Caco-2 (cell line): ENCODE data around the gene EXOC3. TPM values are rescaled to one million over a fixed set of nuclear protein-coding genes. Genes with fewer than 3 reads are reported as not detected.

Experiments
- BruUV-seq: library from RNA; stranded (reverse); fragments of 400-500 nt; replicated peaks from 2 replicates; lab custom pipeline; 2021; lab: Mats Ljungman, UMichigan
- CTCF ChIA-PET: fragments of 300-600 bp; sonication (Branson Sonifier 250); formaldehyde crosslinking; loops from one replicate; lab custom pipeline; 2022; ENCODE audit warnings: antibody characterized with exemption; lab: Charles Lee
- POLR2A ChIA-PET: fragments of 300-600 bp; sonication (Branson Sonifier 250); formaldehyde crosslinking; loops from one replicate; lab custom pipeline; 2022; ENCODE audit warnings: antibody characterized with exemption; lab: Charles Lee
- DNase-seq, 2 experiments: peaks; one replicate each; pipeline versions ENCODE4 v3.0.0 to v3.0.0-alpha.2; 2020 to 2022
- H3K27me3 ChIP-seq: replicated peaks from 2 replicates; pipeline ENCODE4 v1.6.0; 2011; ENCODE audit warnings: low read length; ENCODE audit not compliant: control insufficient read depth, insufficient read depth
- H3K36me3 ChIP-seq: 2 replicates; pipeline ENCODE4 v1.5.1; 2011; ENCODE audit warnings: low read length; ENCODE audit not compliant: control insufficient read depth, insufficient read depth
- H3K4me1 ChIP-seq: fragments of 250-450 bp; sonication (Bioruptor Pico); 2 replicates; pipeline ENCODE4 v1.5.1; 2020; ENCODE audit warnings: mild to moderate bottlenecking
- H3K4me3 ChIP-seq: 2 replicates; pipeline ENCODE4 v1.5.1; 2011; ENCODE audit warnings: low read depth, mild to moderate bottlenecking, control low read depth, low read length
- H3K9me3 ChIP-seq: fragments of 250-450 bp; sonication (Bioruptor Pico); 2 replicates; pipeline ENCODE4 v1.5.1; 2020; ENCODE audit warnings: mild to moderate bottlenecking, moderate library complexity
- H3K27ac Mint-ChIP-seq: one replicate; pipeline ENCODE4 v1.8.0; 2022; ENCODE audit warnings: mixed read lengths; ENCODE audit not compliant: unreplicated experiment
- H3K27me3 Mint-ChIP-seq: one replicate; pipeline ENCODE4 v1.8.0; 2022; ENCODE audit warnings: mixed read lengths; ENCODE audit not compliant: insufficient read depth, unreplicated experiment
- H3K36me3 Mint-ChIP-seq: one replicate; pipeline ENCODE4 v1.8.0; 2022; ENCODE audit warnings: mild to moderate bottlenecking, mixed read lengths; ENCODE audit not compliant: insufficient read depth, unreplicated experiment
- H3K4me1 Mint-ChIP-seq: one replicate; pipeline ENCODE4 v1.8.0; 2022; ENCODE audit warnings: low read depth, mixed read lengths; ENCODE audit not compliant: unreplicated experiment
- H3K4me3 Mint-ChIP-seq: one replicate; pipeline ENCODE4 v1.8.0; 2022; ENCODE audit warnings: mild to moderate bottlenecking, moderate library complexity, mixed read lengths; ENCODE audit not compliant: unreplicated experiment
- H3K9me3 Mint-ChIP-seq: one replicate; pipeline ENCODE4 v1.8.0; 2022; ENCODE audit warnings: mixed read lengths; ENCODE audit not compliant: unreplicated experiment
- CTCF ChIP-seq, 2 experiments: fragments of 200-600 bp in 1 of 2; IDR thresholded peaks; 1 replicate in 1 of 2; 2 replicates in 1 of 2; pipeline versions ENCODE4 v1.5.1 to v1.8.0; 2011 to 2022; ENCODE audit warnings: antibody characterized with exemption in 1 of 2, control low read depth in 1 of 2, inconsistent platforms in 1 of 2, low read depth in 1 of 2, low read length in 1 of 2, mild to moderate bottlenecking in 1 of 2, moderate library complexity in 1 of 2; ENCODE audit not compliant: insufficient read depth in 1 of 2, severe bottlenecking in 1 of 2, unreplicated experiment in 1 of 2
- intact Hi-C: fragments of 100-400 bp; cut with micrococcal nuclease; formaldehyde crosslinking; loops from one replicate; pipeline ENCODE4 v1.10.0; 2022; ENCODE audit not compliant: unreplicated experiment
- total RNA-seq: library from RNA; stranded (reverse); gene quantifications from 2 replicates; pipeline ENCODE4 v1.2.3, GENCODE V29; 2022

The EXOC3 gene
- total RNA-seq, 1 experiment from 2014 or later, result 44.5 TPM

GRCh38 chr5:437281-437771 lies 5.7 kb upstream of the EXOC3 start:
- no TSS peak for BruUV-seq
- no peak for TF ChIP-seq CTCF (IDR thresholded peaks at IDR 0.05; ENCODE audit: insufficient read depth in 1 of 2, low read depth in 1 of 2, low read length in 1 of 2, severe bottlenecking in 1 of 2, unreplicated experiment in 1 of 2)
- no peaks in the 10 kb centered on the region for H3K27me3 ChIP-seq

GRCh38 chr5:438481-438981 lies 4.4 kb upstream of the EXOC3 start:
- POLR2A ChIA-PET, result no interaction called here
- no peak for DNase-seq
- no peak for TF ChIP-seq CTCF (IDR thresholded peaks at IDR 0.05; ENCODE audit: insufficient read depth in 1 of 2, low read depth in 1 of 2, low read length in 1 of 2, severe bottlenecking in 1 of 2, unreplicated experiment in 1 of 2)
- CTCF ChIA-PET, result no interaction called here
- H3K27ac Mint-ChIP-seq, result no peak overlapping the region
- intact Hi-C loops, result no loop called here
- H3K4me1 ChIP-seq, result no peaks in the 10 kb centered on the region
- no peak overlapping the region for H3K4me3 ChIP-seq
- no peaks in the 10 kb centered on the region for H3K27me3 ChIP-seq
- BruUV-seq, result no TSS peak
- no peak overlapping the region for H3K4me3 Mint-ChIP-seq
- peaks cover 8% of the 10 kb centered on the region for H3K36me3 Mint-ChIP-seq
- H3K9me3 Mint-ChIP-seq, result no peaks in the 10 kb centered on the region
- H3K9me3 ChIP-seq, result no peaks in the 10 kb centered on the region
- H3K4me1 Mint-ChIP-seq, result no peaks in the 10 kb centered on the region
- no peaks in the 10 kb centered on the region for H3K36me3 ChIP-seq
- H3K27me3 Mint-ChIP-seq, result peaks cover 5% of the 10 kb centered on the region

More at GRCh38 chr5:437281-437771, 5.7 kb upstream of the EXOC3 start:
- Histone ChIP-seq H3K9me3 (no peaks in the 10 kb centered on the region), H3K4me1 (no peaks in the 10 kb centered on the region), H3K4me3 (no peak overlapping the region), H3K36me3 (no peaks in the 10 kb centered on the region)
- ChIA-PET CTCF (interaction anchor here (1.1 kb wide), 1 partner anchor 120 kb away, joined by 4 read pairs; no protein-coding TSS in a partner anchor), POLR2A (no interaction called here)
- DNase-seq, result peak in 1 of 2 experiments; percentile 26
- Mint-ChIP-seq H3K9me3 (no peaks in the 10 kb centered on the region), H3K4me1 (no peaks in the 10 kb centered on the region), H3K36me3 (peaks cover 3% of the 10 kb centered on the region), H3K27me3 (peaks cover 5% of the 10 kb centered on the region), H3K27ac (no peak overlapping the region), H3K4me3 (no peak overlapping the region)
- intact Hi-C loops, result no loop called here

GRCh38 chr5:439181-439580 lies 3.8 kb upstream of the EXOC3 start:
- ChIA-PET CTCF (interaction anchor here (0.9 kb wide), 1 partner anchor 8 kb away, joined by 3 read pairs; no protein-coding TSS in a partner anchor), POLR2A (no interaction called here)
- Histone ChIP-seq H3K27me3 (no peaks in the 10 kb centered on the region), H3K4me3 (no peak overlapping the region), H3K36me3 (no peaks in the 10 kb centered on the region), H3K4me1 (no peaks in the 10 kb centered on the region), H3K9me3 (no peaks in the 10 kb centered on the region)
- DNase-seq, result no peak
- Mint-ChIP-seq H3K36me3 (peaks cover 8% of the 10 kb centered on the region), H3K9me3 (no peaks in the 10 kb centered on the region), H3K4me1 (no peaks in the 10 kb centered on the region), H3K4me3 (no peak overlapping the region), H3K27ac (no peak overlapping the region), H3K27me3 (peaks cover 5% of the 10 kb centered on the region)
- BruUV-seq, result no TSS peak
- TF ChIP-seq CTCF (IDR thresholded peaks at IDR 0.05; ENCODE audit: insufficient read depth in 1 of 2, low read depth in 1 of 2, low read length in 1 of 2, severe bottlenecking in 1 of 2, unreplicated experiment in 1 of 2), result no peak
- intact Hi-C loops, result no loop called here
